ENCODE results near the gene C4orf50.

GRCh38 chr4:5982156-5982973, 35.9 kb downstream of the C4orf50 start:
- TF ChIP-seq CTCF (IDR thresholded peaks at IDR 0.05; ENCODE audit: low read depth, low read length): no peak
- no peak for TF ChIP-seq EZH2phosphoT487 (IDR thresholded peaks at IDR 0.05; ENCODE audit: low read depth)
